Heart right ventricle (tissue), 16 donors: ENCODE measurements around the gene GAN. TPM values are rescaled to one million over a fixed set of nuclear protein-coding genes. Genes with fewer than 3 reads are reported as not detected.

Experiments
- ATAC-seq, 8 donors: fragments of 200-7000 bp; cut with Tn5 transposase; one replicate each; pipeline ENCODE4 v1.9.1; 2020; ENCODE audit warnings: mild to moderate bottlenecking in 8 of 8, moderate library complexity in 8 of 8, moderate number of reproducible peaks in 1 of 8
- DNase-seq, 2 donors: peaks; one replicate each; pipeline ENCODE4 v3.0.0-alpha.2; 2020
- H3K27ac ChIP-seq, 10 donors: fragments of 200-600 bp; sonication (generic) in 2 of 10; one replicate each; pipeline versions ENCODE4 v1.5.0 to v1.8.0; 2020 to 2022; ENCODE audit warnings: mild to moderate bottlenecking in 3 of 10
- H3K27me3 ChIP-seq, 7 donors: fragments of 200-600 bp; one replicate each; pipeline ENCODE4 v1.8.0; 2021 to 2022; ENCODE audit warnings: mild to moderate bottlenecking in 2 of 7
- H3K36me3 ChIP-seq, 9 donors: fragments of 200-600 bp; sonication (generic) in 1 of 9; one replicate each; pipeline versions ENCODE4 v1.5.0 to v1.8.0; 2020 to 2022; ENCODE audit warnings: mild to moderate bottlenecking in 2 of 9
- H3K4me1 ChIP-seq, 9 donors: fragments of 200-600 bp; sonication (generic) in 1 of 9; one replicate each; pipeline versions ENCODE4 v1.5.0 to v1.8.0; 2020 to 2022; ENCODE audit warnings: mild to moderate bottlenecking in 4 of 9
- H3K4me3 ChIP-seq, 10 donors: fragments of 200-600 bp; sonication (generic) in 2 of 10; one replicate each; pipeline versions ENCODE4 v1.5.0 to v1.8.0; 2020 to 2022; ENCODE audit warnings: mild to moderate bottlenecking in 7 of 10, moderate library complexity in 2 of 10
- H3K9me3 ChIP-seq, 11 donors: fragments of 200-600 bp in 10 of 11; sonication (generic) in 2 of 11; one replicate each; pipeline versions ENCODE4 v1.5.0 to v1.8.0; 2013 to 2022; ENCODE audit warnings: mild to moderate bottlenecking in 2 of 11, control low read depth in 1 of 11, moderate library complexity in 1 of 11
- CTCF ChIP-seq, 9 donors: fragments of 200-600 bp; sonication (generic) in 2 of 9; IDR thresholded peaks; one replicate each; pipeline versions ENCODE4 v1.5.0 to v1.8.0; 2021 to 2022; ENCODE audit warnings: antibody characterized with exemption in 9 of 9, mild to moderate bottlenecking in 5 of 9, moderate library complexity in 1 of 9
- WGBS, 2 donors: extraction: QIAGEN DNeasy Blood & Tissue Kit; methylation state at CpG; one replicate each; pipeline ENCODE4 v1.1.7; 2013; ENCODE audit warnings: inconsistent platforms in 1 of 2; 5-methylcytosine and 5-hydroxymethylcytosine counted together
- intact Hi-C, 10 donors: fragments of 100-400 bp; cut with DNase I; formaldehyde crosslinking; loops; one replicate each; pipeline versions ENCODE4 v1.11.1 to v1.14.2; 2022
- polyA plus RNA-seq, 2 donors: library from polyadenylated mRNA; stranded (reverse); fragments of 200-250 nt; gene quantifications; one replicate each; pipeline ENCODE4 v1.2.3, GENCODE V29; 2013
- total RNA-seq, 10 donors: library from RNA; stranded (reverse); fragmentation: NEBNext Ultra II Directional in 3 of 10; extraction: Animal tissue kit (Norgen Biotek cat#: 25700) in 3 of 10; gene quantifications; one replicate each; pipeline versions ENCODE4 v1.2.1 to v1.2.4, GENCODE V29; 2021 to 2023
- donor health status: Arrhythmogenic right ventricular cardiomyopathy.
- donor health status: ischemic (EF 13 %, LVEDD 7.1; RV severe dilation, severe dysfunction).
- donor health status: healthy with polysubstance abuse.
- donor health status: DM: no; HTN: yes; CAD: no.
- donor health status: DM: no; HTN: no; CAD: no.
- donor health status: ischemic (EF 25% LVEDD 6.9; RV normal size, moderate dysfunction).
- donor health status: ischemic (EF 25% LVEDD 5.7; RV mildly dilated, moderate dysfunction).
- donor health status: healthy.
- donor health status: DM: yes; HTN: yes; CAD: no.
- donor health status: Ischemic cardiomyopathy.
- donor health status: ischemic (EF 35%, LVEDD 5.7; RV mildly dilated, moderate dysfunction).
- donor health status: nonischemic (EF 11% LVEDD 7.7; RV severe dilation, severe dysfunction).
- donor health status: DM: yes; HTN: yes; CAD: no.
- donor health status: PGD.
- donor health status: ischemic (EF 29% LVEDD 5.4; RV normal size, mild dysfunction).
- donor health status: nonischemic (EF 23%, LVEDD 6.1; RV moderate dilation, normal function).

Gene GAN
- total and polyA plus RNA-seq, 12 donors, result 0.94 to 17.7 (median 12.2) TPM

- WGBS, 2 donors, result 65 to 67% methylated on average over 6 of the region's 6 CpGs
These were observed 4.6 kb downstream of the GAN start for GRCh38 chr16:81319221-81319912.

GRCh38 chr16:81321039-81321438 lies 6.3 kb downstream of the GAN start:
- H3K36me3 ChIP-seq, result no peaks in the 10 kb centered on the region
- H3K27me3 ChIP-seq, result no peaks in the 10 kb centered on the region
- DNase-seq (no peak), ATAC-seq (no peak)
- peaks cover 0 to 45% (median 12%) of the 10 kb centered on the region in 9 donors for H3K4me1 ChIP-seq
- 90 to 91% methylated on average over 2 of the region's 2 CpGs for whole genome bisulfite sequencing, 2 donors
- H3K27ac ChIP-seq, result no peak overlapping the region
- no peak for TF ChIP-seq CTCF (IDR thresholded peaks at IDR 0.05)
- no peak overlapping the region for H3K4me3 ChIP-seq
- H3K9me3 ChIP-seq, result no peaks in the 10 kb centered on the region
- intact Hi-C loops, result loop anchor here in 1 of 10 donors (10.0 kb wide), 1 partner anchor 116 kb away; no protein-coding TSS in a partner anchor

More at GRCh38 chr16:81319221-81319912, 4.6 kb downstream of the GAN start:
- H3K36me3 ChIP-seq, result no peaks in the 10 kb centered on the region
- no peak for TF ChIP-seq CTCF (IDR thresholded peaks at IDR 0.05)
- DNase-seq, result no peak
- H3K9me3 ChIP-seq, result no peaks in the 10 kb centered on the region
- no peak overlapping the region for H3K4me3 ChIP-seq
- intact Hi-C loops, result loop anchor here in 5 of 10 donors (5.0 to 10.0 kb wide), 5 partner anchors 95 to 285 kb away; partner anchors contain the start of gene ATMIN (in 1 of the 5)
- no peak for ATAC-seq
- H3K27ac ChIP-seq, result peak overlapping the region in 3 of 10 donors; percentile 4 to 16 (median 15)
- H3K27me3 ChIP-seq, result no peaks in the 10 kb centered on the region
- H3K4me1 ChIP-seq, result peaks cover 0 to 49% (median 15%) of the 10 kb centered on the region in 9 donors

GRCh38 chr16:81321536-81321935 lies 6.8 kb downstream of the GAN start:
- intact Hi-C loops, result loop anchor here in 1 of 10 donors (10.0 kb wide), 1 partner anchor 117 kb away; no protein-coding TSS in a partner anchor
- Histone ChIP-seq H3K27me3 (no peaks in the 10 kb centered on the region), H3K27ac (no peak overlapping the region), H3K36me3 (no peaks in the 10 kb centered on the region), H3K9me3 (no peaks in the 10 kb centered on the region), H3K4me3 (no peak overlapping the region), H3K4me1 (peaks cover 0 to 40% (median 7%) of the 10 kb centered on the region in 9 donors)
- no peak for ATAC-seq
- 91 to 92% methylated on average over 5 of the region's 5 CpGs for WGBS, 2 donors
- no peak for TF ChIP-seq CTCF (IDR thresholded peaks at IDR 0.05)
- DNase-seq, result no peak

- intact Hi-C loops, result loop anchor here in 1 of 10 donors (10.0 kb wide), 1 partner anchor 120 kb away; no protein-coding TSS in a partner anchor
- Histone ChIP-seq H3K36me3 (no peaks in the 10 kb centered on the region), H3K27me3 (no peaks in the 10 kb centered on the region), H3K9me3 (no peaks in the 10 kb centered on the region), H3K4me3 (no peak overlapping the region), H3K4me1 (peaks cover 0 to 21% (median 4%) of the 10 kb centered on the region in 9 donors), H3K27ac (no peak overlapping the region)
- no peak for DNase-seq
- no peak for ATAC-seq
- WGBS, 2 donors, result 92 to 96% methylated on average over 6 of the region's 6 CpGs
- TF ChIP-seq CTCF (IDR thresholded peaks at IDR 0.05), result no peak
These were observed 10.0 kb downstream of the GAN start for GRCh38 chr16:81324808-81325207.
